Esophagus mucosa (tissue), 1 donor: ENCODE measurements around the gene AHCY. TPM values are rescaled to one million over a fixed set of nuclear protein-coding genes. Genes with fewer than 3 reads are reported as not detected.
"Not testable (repeated sequence)": the region's sequence is repeated elsewhere in the genome, so short reads cannot be mapped to it uniquely, and the experiment has no call there.

ENCODE experiments used
- ATAC-seq: fragments of 200-7000 bp; cut with Tn5 transposase; one replicate; pipeline ENCODE4 v1.9.1; 2020
- total RNA-seq: library from RNA; stranded (reverse); gene quantifications from one replicate; pipeline ENCODE4 v1.2.4, GENCODE V29; 2023
- donor health status: DM: yes; HTN: yes; CAD: no.

Gene AHCY
- total RNA-seq, 1 donor from 2014 or later = 138 TPM

DNA sequence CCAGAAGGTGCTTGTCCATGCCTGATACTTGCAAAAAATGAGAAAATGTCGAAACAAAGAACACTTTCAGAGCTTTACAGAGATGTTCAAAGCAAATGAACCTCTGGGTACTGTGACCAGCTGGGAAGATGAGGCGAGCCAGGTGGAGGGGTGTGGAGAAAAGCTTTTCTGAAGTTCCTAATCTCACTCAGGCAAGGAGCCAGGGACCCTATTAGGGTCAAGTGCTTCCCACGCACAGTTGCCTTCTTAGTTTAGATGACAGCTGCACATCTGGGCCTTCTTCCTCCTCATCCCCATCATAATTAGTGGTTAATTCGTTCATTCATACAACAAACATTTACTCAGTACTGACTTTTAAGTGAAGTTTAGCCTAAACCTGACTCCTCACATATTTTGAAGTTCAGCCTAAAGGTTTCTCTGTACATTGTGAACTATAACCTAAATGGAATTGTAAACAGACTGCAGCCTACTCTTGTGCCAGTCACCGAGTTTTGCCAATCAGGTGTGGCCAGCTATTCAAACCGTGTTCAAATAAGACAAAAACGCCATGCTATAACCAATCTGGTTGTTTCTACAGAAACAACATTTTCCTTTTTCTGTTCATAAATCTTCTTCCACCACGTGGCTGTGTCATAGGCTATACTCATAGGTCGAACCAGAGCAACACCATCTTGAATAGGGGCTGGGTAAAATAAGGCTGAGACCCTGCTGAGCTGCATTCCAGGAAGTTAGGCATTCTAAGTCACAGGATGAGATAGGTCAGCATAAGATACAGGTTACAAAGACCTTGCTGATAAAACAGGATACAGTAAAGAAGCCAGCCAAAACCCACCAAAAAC is 19.3 kb upstream of the AHCY start:
- ATAC-seq = no peak

DNA sequence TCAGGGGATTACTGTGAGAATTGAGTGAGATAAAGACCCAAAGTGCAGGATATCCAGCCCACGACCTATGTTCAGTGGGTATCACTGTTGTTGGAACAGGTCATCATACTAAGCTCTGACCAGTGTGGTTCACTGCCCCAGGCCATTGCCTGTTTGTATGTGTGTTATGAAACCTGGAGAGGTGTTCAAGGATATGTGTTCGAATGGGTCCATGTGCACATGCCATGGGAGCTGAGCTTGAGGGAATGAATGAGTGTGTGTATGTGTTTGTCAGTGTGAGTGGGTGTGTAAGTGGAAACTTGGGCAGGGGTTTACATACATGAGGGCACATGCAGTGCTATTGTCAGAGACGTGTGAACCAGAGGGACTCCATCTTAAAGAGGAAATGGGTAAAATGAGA is 17.7 kb upstream of the AHCY start:
- no peak for ATAC-seq

DNA sequence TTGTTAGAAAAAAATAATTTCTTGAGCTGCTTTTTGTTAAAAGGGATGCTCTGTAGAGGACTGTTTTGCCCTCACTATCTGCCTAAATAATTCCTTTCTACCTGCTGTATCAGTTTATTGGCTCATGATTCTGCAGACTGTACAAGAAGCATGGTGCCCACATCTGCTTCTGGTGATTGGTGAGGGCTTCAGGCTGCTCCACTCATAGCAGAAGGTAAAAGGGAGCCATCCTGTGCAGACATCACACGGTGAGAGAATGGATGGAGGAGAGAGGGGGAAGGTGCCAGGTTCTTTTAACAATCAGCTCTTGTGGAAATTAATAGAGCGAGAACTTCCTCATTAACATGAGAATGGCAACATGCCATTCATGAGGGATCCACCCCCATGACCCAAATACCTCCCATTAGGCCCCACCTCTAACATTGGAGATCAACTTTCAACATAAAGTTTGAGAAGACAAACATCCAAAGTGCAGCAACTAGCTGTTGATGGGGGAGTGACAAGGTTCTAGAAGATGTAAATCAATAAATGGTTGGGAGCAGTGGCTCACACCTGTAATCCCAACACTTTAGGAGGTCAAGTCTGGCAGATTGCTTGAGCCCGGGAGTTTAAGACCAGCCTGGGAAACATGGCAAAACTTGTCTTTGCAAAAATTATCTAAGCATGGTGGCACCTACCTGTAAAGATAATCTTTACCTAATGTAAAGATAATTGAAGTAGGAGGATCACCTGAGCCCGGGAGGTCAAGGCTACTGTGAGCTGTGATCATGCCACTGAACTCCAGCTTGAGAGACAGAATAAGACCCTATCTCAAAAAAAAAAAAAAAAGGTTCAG is 15.7 kb upstream of the AHCY start:
- ATAC-seq = no peak

GRCh38 chr20:34316196-34316814 is 13.2 kb upstream of the AHCY start:
- no peak for ATAC-seq

DNA sequence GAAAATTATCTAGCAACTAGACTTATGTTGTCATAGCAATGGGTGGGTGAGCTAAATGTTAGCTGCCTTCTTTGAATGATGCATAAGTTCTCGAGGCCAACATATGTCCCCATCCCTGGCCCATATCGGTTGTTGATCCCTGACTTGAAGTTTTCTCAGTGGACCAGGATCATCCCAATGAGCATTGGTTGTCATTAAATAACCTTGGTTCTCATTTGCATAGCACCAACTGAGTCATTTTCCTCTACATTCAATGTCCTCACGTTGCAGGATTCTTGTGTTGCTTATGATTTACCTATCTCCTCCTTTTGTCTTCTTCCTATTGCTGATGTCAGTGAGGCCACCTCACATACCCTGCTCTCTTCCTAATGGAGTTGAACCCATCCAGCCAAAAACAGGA is 12.1 kb upstream of the AHCY start:
- ATAC-seq = no peak

GRCh38 chr20:34312544-34313217 is 9.5 kb upstream of the AHCY start:
- ATAC-seq = peak; percentile 84

DNA sequence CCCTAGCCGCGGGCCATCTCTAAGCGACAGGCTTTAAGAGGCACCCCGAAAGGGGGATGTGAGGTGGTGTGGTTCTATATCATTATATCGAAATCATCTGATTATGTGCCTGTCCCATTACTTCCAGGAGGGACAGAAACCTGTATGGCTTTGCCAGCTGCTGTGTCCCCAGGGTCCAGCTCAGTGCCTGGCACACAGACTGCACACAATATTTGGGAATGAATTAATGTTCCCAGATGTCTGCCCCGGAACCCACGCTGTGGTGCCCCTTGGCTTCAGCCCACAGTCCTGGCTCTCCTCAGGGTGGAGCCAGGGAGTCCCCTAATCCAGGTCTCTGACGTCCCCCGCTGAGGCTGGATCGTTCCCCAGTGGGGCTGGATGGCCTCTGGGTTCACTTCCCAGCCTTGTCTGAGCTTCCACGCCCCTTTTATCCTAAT is 8.9 kb upstream of the AHCY start:
- ATAC-seq = no peak

DNA sequence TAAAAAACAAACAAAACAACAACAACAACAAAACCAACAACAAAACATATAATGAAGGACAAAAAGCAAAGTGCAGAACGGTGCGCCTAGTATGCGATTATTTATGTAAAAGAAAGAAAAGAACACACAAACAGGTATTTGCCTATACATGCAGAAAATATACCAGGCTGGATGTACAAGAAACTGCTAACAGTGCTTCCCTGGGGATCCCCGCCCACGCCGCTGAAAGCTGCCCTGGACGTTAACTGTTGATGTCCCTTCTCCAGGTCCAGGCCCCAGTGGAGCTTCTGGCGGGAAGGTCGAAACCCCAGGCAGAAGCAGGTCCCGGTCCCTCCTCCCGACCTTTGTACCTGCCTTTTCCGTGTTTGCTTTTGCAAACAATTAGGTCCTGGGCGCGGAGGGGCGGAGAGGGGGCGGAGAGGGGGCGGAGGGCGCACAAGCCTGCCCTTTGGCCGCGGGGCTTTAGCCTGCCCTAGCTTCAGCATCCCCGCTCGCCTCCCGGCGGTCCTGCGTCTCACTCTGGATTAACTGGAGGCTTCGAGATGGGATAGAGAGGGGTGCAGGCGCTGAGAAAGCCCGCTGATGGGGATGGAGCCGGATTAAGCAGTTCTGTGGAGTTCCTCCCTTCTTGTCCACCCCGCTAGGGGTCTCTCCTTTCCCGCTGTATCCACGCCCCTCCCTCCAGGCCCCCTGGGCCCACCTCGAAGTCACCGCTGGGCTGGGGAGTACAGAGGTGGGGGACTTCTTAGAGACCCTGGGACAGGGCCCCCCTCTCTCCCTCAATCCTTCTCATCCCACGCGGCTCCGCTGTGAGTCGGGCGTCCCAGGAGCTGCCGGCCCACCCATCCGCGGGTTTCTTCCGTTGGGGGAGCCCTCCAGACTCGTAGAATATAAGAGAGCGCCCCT is 8.2 kb upstream of the AHCY start:
- no peak for ATAC-seq

DNA sequence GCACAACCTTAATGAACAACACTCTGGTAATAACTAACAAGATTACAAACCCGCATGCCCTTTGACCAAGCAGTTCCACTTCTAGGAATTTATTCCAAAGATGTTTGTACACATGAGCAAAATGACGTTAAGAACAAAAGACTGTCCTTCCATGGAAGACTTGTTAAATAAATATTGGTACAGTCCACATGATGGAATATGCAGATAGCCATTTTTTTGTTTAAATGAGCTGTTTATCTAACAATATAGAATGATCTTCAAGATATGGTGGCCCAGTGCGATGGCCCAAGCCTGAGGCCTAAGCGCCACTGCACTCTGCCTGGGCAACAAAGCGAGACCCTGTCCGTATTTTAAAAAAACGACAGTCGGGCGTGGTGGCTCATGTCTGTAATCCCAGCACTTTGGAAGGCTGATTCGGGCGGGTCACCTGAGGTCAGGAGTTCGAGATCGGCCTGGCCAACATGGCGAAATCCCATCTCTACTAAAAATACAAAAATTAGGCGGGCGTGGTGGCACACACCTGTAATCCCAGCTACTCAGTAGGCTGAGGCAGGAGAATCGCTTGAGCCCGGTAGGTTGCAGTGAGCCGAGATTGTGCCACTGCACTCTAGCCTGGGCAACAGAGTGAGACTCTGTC is 7.4 kb upstream of the AHCY start:
- ATAC-seq = no peak

DNA sequence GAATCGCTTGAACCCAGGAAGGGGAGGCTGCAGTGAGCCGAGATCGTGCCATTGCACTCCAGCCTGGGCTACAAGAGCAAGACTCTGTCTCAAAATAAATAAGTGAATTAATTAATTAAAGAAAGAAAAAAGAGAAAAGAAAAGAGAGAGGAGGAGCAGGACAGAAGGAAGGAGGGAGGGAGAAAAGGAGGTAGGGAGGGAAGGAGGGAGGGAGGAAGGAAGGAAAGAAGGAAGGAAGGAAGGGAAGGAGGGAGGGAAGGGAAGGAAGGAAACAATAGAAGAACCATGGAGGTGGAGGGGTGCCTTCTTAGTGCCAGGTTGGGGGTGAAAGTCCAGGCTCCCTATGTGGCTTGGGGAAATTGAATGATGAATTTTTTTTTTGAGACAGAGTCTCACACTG is 6.5 kb upstream of the AHCY start:
- no peak for ATAC-seq

DNA sequence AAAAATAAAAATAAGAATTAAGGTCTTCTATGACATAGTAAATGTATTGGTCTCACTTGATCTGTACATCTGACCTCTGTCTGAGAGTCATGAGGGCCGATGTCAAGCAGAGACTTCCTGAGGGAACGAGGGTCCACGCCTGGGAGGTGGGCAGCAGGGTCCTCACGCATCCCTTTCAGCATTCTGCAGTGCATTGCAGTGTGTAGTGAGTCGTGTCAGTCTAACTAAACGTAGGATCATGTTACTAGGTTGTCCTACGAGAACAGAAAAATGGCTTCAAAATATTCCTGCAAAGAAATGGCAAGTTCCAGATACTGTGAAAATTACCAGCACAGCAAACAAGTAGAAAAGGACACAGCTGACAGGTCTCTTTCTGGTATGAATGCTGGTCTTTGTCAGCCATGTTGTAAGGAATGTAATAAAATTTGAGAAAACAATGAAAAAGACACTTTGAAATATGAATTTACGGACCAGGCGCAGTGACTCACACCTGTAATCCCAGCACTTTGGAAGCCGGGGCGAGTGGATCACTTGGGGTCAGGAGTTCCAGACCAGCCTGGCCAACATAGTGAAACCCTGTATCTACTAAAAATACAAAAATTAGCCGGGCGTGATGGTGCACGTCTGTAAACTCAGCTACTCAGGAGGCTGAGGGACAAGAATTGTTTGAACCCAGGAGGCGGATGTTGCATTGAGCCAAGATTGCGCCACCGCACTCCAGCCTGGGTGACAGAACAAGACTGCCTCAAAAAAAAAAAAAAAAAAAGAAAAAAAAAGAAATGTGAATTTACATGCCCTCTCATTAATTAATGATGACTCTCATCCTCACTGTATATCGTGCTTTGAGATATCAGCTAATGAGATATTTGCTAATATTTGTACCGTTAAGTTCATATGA is 2.4 kb upstream of the AHCY start:
- ATAC-seq = no peak

DNA sequence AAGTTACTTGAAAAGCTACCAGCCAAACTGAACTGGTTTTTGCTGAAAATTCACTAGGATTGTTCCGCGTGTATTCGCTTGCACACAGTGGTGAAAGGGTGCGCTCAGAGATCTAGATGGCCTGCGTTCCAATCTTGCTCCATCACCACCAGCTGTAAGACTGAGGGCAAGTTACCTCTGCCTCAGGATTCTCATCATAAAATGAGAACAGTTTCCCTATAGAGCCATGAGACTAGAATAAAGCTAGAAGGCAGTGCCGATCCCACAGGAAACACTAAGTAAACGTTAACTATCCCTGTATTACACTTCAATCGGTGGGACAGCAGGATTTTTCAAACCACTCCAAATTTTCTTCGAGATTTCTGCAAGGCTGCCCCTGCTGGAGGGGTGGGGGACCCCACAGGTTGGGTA is 838 bp downstream of the AHCY start:
- peak; percentile 42 for ATAC-seq

GRCh38 chr20:34301587-34302311 is 1.4 kb downstream of the AHCY start:
- ATAC-seq = no peak

- ATAC-seq = no peak
Observed at GRCh38 chr20:34300809-34301586, 2.2 kb downstream of the AHCY start.

- ATAC-seq = no peak
Observed at GRCh38 chr20:34300256-34300806, 2.8 kb downstream of the AHCY start.

DNA sequence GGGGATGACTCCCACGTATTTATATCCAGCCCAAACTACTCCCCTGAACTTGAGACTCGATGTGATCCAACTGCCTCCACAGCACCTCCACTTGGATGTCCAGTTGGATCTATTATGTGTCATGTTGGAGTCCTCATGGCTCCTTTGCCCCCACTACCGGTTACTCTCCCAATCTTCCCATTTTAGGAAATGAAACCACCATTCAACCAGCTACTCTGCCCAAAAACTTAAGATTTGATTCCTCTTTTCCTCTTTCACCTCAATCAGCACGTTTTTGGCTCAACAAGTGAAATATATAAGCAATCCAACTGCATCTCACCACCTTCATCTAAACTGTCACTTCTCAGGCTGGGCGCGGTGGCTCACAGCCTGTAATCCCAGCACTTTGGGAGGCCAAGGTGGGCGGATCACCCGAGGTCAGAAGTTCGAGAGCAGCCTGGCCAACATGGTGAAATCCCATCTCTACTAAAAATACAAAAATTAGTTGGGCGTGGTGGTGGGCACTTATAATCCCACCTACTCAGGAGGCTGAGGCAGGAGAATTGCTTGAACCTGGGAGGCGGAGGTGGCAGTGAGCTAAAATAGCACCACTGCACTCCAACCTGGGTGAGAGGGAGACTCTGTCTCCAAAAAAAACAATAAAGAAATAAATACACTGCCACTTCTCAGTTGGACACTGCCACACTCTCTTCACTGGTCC is 3.4 kb downstream of the AHCY start:
- no peak for ATAC-seq

GRCh38 chr20:34298294-34298784 is 4.8 kb downstream of the AHCY start:
- ATAC-seq = not testable (repeated sequence)
